A549 (cell line): ENCODE results near the gene GIMAP8.

ENCODE experiments used
- CTCF ChIP-seq: fragments of >200 bp; sonication (Bioruptor Twin); formaldehyde crosslinking; IDR thresholded peaks from 3 replicates; pipeline ENCODE4 v1.5.1; 2016
- POLR2A ChIP-seq: IDR thresholded peaks from 2 replicates; pipeline ENCODE4 v1.6.1; 2012; ENCODE audit warnings: mild to moderate bottlenecking, low read length
- REST ChIP-seq: fragments of 200-600 bp; sonication (generic); IDR thresholded peaks from 2 replicates; pipeline ENCODE4 v1.6.1; 2016; ENCODE audit warnings: antibody characterized with exemption, mild to moderate bottlenecking, moderate library complexity
- SMC3 ChIP-seq: fragments of >200 bp; sonication (Bioruptor Twin); formaldehyde crosslinking; IDR thresholded peaks from 3 replicates; pipeline ENCODE4 v1.6.1; 2018; ENCODE audit warnings: inconsistent platforms

GRCh38 chr7:150431839-150432658 is 18.4 kb upstream of the GIMAP8 start:
- TF ChIP-seq CTCF (no peak), POLR2A (no peak), SMC3 (no peak), REST (no peak)
